HepG2 (cell line): ENCODE results near the gene ADGRG1. TPM values are rescaled to one million over a fixed set of nuclear protein-coding genes. Genes with fewer than 3 reads are reported as not detected.

Experiments used
- ATAC-seq: fragments of 200-7000 bp; cut with Tn5 transposase; 3 replicates; pipeline ENCODE4 v1.9.1; 2020; ENCODE audit warnings: mild to moderate bottlenecking, moderate library complexity
- BruUV-seq: library from RNA; stranded (reverse); fragments of 400-500 nt; replicated peaks from 2 replicates; lab custom pipeline; 2021; lab: Mats Ljungman, UMichigan
- CTCF ChIA-PET: fragments of 300-600 bp; formaldehyde crosslinking; extraction: SDS; loops from one replicate; lab custom pipeline; 2021; ENCODE audit warnings: low total read pairs, inconsistent platforms, low intra/inter-chr PET ratio; lab: Yijun Ruan, JAX
- POLR2A ChIA-PET: fragments of 350-600 bp; sonication (Branson Sonifier 250); formaldehyde crosslinking; loops from one replicate; lab custom pipeline; 2020; ENCODE audit warnings: antibody characterized with exemption, inconsistent platforms; lab: Yijun Ruan, JAX
- DNase-seq: peaks from one replicate; pipeline ENCODE4 v3.0.0-alpha.2; 2015; ENCODE audit warnings: low spot score
- FAIRE-seq: peaks from 3 replicates; lab custom pipeline; 2011; peaks lifted over from hg19 to GRCh38; lab: Jason Lieb, UNC
- H2AFZ ChIP-seq: one replicate; pipeline ENCODE4 v1.6.1; 2011; ENCODE audit warnings: low read length, inconsistent platforms
- H3K27ac ChIP-seq: fragments of 300-600 bp; 3 replicates; pipeline ENCODE4 v1.8.0; 2011; ENCODE audit warnings: mixed run types, mild to moderate bottlenecking, mixed read lengths, low read length, inconsistent platforms; ENCODE audit not compliant: insufficient read depth; ENCODE audit errors: extremely low read length
- H3K27me3 ChIP-seq, 2 experiments: fragments of 200-600 bp in 1 of 2; 2 replicates in 1 of 2; 3 replicates in 1 of 2; pipeline versions ENCODE4 v1.6.0 to v1.8.0; 2011; ENCODE audit warnings: low read length in 2 of 2, mild to moderate bottlenecking in 2 of 2, moderate library complexity in 2 of 2, inconsistent platforms in 1 of 2; ENCODE audit not compliant: insufficient read depth in 2 of 2, control insufficient read depth in 1 of 2
- H3K36me3 ChIP-seq, 2 experiments: fragments of 200-600 bp in 1 of 2; replicated peaks in 1 of 2; 2 replicates in 1 of 2; 3 replicates in 1 of 2; pipeline versions ENCODE4 v1.5.1 to v1.8.0; 2011; ENCODE audit warnings: low read length in 2 of 2, inconsistent platforms in 1 of 2; ENCODE audit not compliant: insufficient read depth in 2 of 2, control insufficient read depth in 1 of 2
- H3K4me1 ChIP-seq: 2 replicates; pipeline ENCODE4 v1.5.1; 2012; ENCODE audit warnings: low read length, inconsistent platforms; ENCODE audit not compliant: insufficient read depth
- H3K4me2 ChIP-seq: 2 replicates; pipeline ENCODE4 v1.6.0; 2011; ENCODE audit warnings: low read depth, low read length, inconsistent platforms
- H3K4me3 ChIP-seq, 3 experiments: fragments of 200-600 bp in 1 of 3; sonication (generic), shearing (Covaris generic) in 1 of 3; replicated peaks in 1 of 3; 2 replicates each; pipeline ENCODE4 v1.5.1; 2011 to 2016; ENCODE audit warnings: low read length in 3 of 3, inconsistent platforms in 2 of 3, low read depth in 2 of 3, mild to moderate bottlenecking in 2 of 3, control low read depth in 1 of 3, mixed read lengths in 1 of 3; ENCODE audit not compliant: insufficient read depth in 1 of 3
- H3K79me2 ChIP-seq: one replicate; pipeline ENCODE4 v1.6.1; 2011; ENCODE audit warnings: low read length, inconsistent platforms; ENCODE audit not compliant: insufficient read depth
- H3K9ac ChIP-seq: 2 replicates; pipeline ENCODE4 v1.6.0; 2011; ENCODE audit warnings: mild to moderate bottlenecking, low read depth, low read length, inconsistent platforms; ENCODE audit not compliant: insufficient read depth
- H3K9me3 ChIP-seq: 2 replicates; pipeline ENCODE4 v1.5.1; 2012; ENCODE audit warnings: mild to moderate bottlenecking, low read length
- H4K20me1 ChIP-seq: 2 replicates; pipeline ENCODE4 v1.6.0; 2011; ENCODE audit warnings: inconsistent platforms, mild to moderate bottlenecking, low read length, moderate library complexity; ENCODE audit not compliant: insufficient read depth
- JUNB ChIP-seq: sonication (generic); formaldehyde crosslinking; IDR thresholded peaks from 2 replicates; pipeline ENCODE4 v1.8.0; 2022; ENCODE audit warnings: missing genetic modification reagents, mild to moderate bottlenecking, borderline replicate concordance
- NFIC ChIP-seq: IDR thresholded peaks from 2 replicates; pipeline ENCODE4 v1.6.1; 2012; ENCODE audit warnings: mild to moderate bottlenecking, low read length, inconsistent platforms
- PCBP1 ChIP-seq: fragments of 200-400 bp; formaldehyde crosslinking; IDR thresholded peaks from 2 replicates; pipeline ENCODE4 v1.6.1; 2017; ENCODE audit warnings: mild to moderate bottlenecking, low read depth, low read length, borderline replicate concordance
- REPIN1 ChIP-seq: sonication (generic); formaldehyde crosslinking; IDR thresholded peaks from 2 replicates; pipeline ENCODE4 v1.8.0; 2022; ENCODE audit warnings: missing genetic modification reagents, low read depth, mild to moderate bottlenecking, borderline replicate concordance
- SMYD3 ChIP-seq: sonication (generic); formaldehyde crosslinking; IDR thresholded peaks from 2 replicates; pipeline ENCODE4 v1.8.1; 2023; ENCODE audit warnings: mild to moderate bottlenecking, missing genetic modification reagents
- ZBTB43 ChIP-seq: sonication (generic); formaldehyde crosslinking; conservative IDR thresholded peaks from 2 replicates; pipeline ENCODE4 v1.4.0; 2020; ENCODE audit warnings: missing genetic modification reagents
- ZBTB7A ChIP-seq: sonication (generic); formaldehyde crosslinking; IDR thresholded peaks from 2 replicates; pipeline ENCODE4 v1.8.0; 2022; ENCODE audit warnings: mild to moderate bottlenecking, missing genetic modification reagents
- ZBTB8A ChIP-seq: sonication (generic); formaldehyde crosslinking; IDR thresholded peaks from 2 replicates; pipeline ENCODE4 v1.4.0; 2020; ENCODE audit warnings: mild to moderate bottlenecking, low read depth, missing genetic modification reagents, borderline replicate concordance
- ZNF207 ChIP-seq: fragments of 450-650 bp; IDR thresholded peaks from 2 replicates; pipeline ENCODE4 v1.6.1; 2016; ENCODE audit warnings: antibody characterized with exemption, borderline replicate concordance
- ZNF280D ChIP-seq: sonication (generic); formaldehyde crosslinking; IDR thresholded peaks from 2 replicates; pipeline ENCODE4 v1.5.1; 2020; ENCODE audit warnings: mild to moderate bottlenecking, missing genetic modification reagents
- ZNF761 ChIP-seq: sonication (generic); formaldehyde crosslinking; conservative IDR thresholded peaks from 2 replicates; pipeline ENCODE4 v1.4.0; 2020; ENCODE audit warnings: mild to moderate bottlenecking, missing genetic modification reagents
- WGBS: methylation state at CpG from one replicate; pipeline ENCODE4 v1.1.6; 2017; ENCODE audit warnings: low lambda C conversion rate; 5-methylcytosine and 5-hydroxymethylcytosine counted together
- in situ Hi-C: cut with HindIII; loops from 2 replicates; pipeline ENCODE4 v1.10.0; 2017; ENCODE audit warnings: low pct_unique_long_range_greater_than_20kb; ENCODE audit not compliant: extremely low pct_ligation_motif_present
- intact Hi-C: fragments of 100-400 bp; cut with micrococcal nuclease; formaldehyde crosslinking; loops from one replicate; pipeline ENCODE4 v1.10.0; 2022; ENCODE audit not compliant: unreplicated experiment
- polyA plus RNA-seq, 8 experiments: library from polyadenylated mRNA; depleted of rRNA in 3 of 8; stranded (reverse) in 7 of 8; unstranded in 1 of 8; fragments of >200 nt; fragmentation: Illumina TruSeq in 4 of 8; extraction: Trizol in 4 of 8; gene quantifications; 2 replicates each; pipeline versions ENCODE4 v1.2.1 to v1.2.3, GENCODE V29; 2011 to 2016; ENCODE audit warnings: low read depth in 4 of 8, missing spikeins in 1 of 8, mixed read lengths in 1 of 8; ENCODE audit not compliant: insufficient read depth in 1 of 8
- total RNA-seq, 5 experiments: library from RNA; depleted of rRNA; stranded (reverse); fragments of >200 nt; fragmentation: Illumina TruSeq; extraction: Trizol; gene quantifications; 2 replicates each; pipeline ENCODE4 v1.2.3, GENCODE V29; 2016; ENCODE audit warnings: low read depth in 1 of 5

Gene ADGRG1
- total and polyA plus RNA-seq, 2 of the 13 experiments (the other 11 are each of a cell fraction or from before 2014, with no cell fraction given), result 2.7 to 5.9 TPM

GRCh38 chr16:57643910-57644309, 15.5 kb downstream of the ADGRG1 start:
- H3K27ac ChIP-seq, result no peak overlapping the region
- CTCF ChIA-PET, result interaction anchor here (12.3 kb wide), 1 partner anchor 49 kb away, joined by 571 read pairs; no protein-coding TSS in a partner anchor

GRCh38 chr16:57644383-57645014, 16.1 kb downstream of the ADGRG1 start:
- Histone ChIP-seq H3K27ac (no peak overlapping the region), H3K4me3 (no peak overlapping the region), H2AFZ (no peak overlapping the region), H3K4me2 (no peak overlapping the region), H3K4me1 (peaks cover 53% of the 10 kb centered on the region), H3K36me3 (no peaks in the 10 kb centered on the region), H3K79me2 (no peaks in the 10 kb centered on the region), H3K27me3 (no peaks in the 10 kb centered on the region), H4K20me1 (no peaks in the 10 kb centered on the region), H3K9ac (no peak overlapping the region), H3K9me3 (no peaks in the 10 kb centered on the region)
- in situ Hi-C loops (loop anchor here (5.0 kb wide), 1 partner anchor 42 kb away; no protein-coding TSS in a partner anchor), intact Hi-C loops (no loop called here)
- BruUV-seq, result no TSS peak
- DNase-seq (no peak), ATAC-seq (no peak), FAIRE-seq (peak; percentile 56)
- POLR2A ChIA-PET, result interaction anchor here (1.5 to 3.3 kb wide), 3 partner anchors 9 to 37 kb away, joined by 6 to 22 read pairs (median 8); no protein-coding TSS in a partner anchor
- CTCF ChIA-PET, result interaction anchor here (12.3 kb wide), 1 partner anchor 49 kb away, joined by 571 read pairs; no protein-coding TSS in a partner anchor
- 94% methylated on average over 11 of the region's 11 CpGs for WGBS
- TF ChIP-seq REPIN1 (CRISPR knock-in tag) (no peak), SMYD3 (CRISPR knock-in tag) (no peak), ZNF207 (0 out of 2 replicates have a peak, but pooled peaks have one; percentile 20), ZBTB7A (0 out of 2 replicates have a peak, but pooled peaks have one; percentile 25), NFIC (no peak), ZBTB8A (CRISPR knock-in tag) (no peak), ZNF761 (CRISPR knock-in tag) (no peak), ZNF280D (no peak)

More at GRCh38 chr16:57643910-57644309, 15.5 kb downstream of the ADGRG1 start:
- no peaks in the 10 kb centered on the region for H3K36me3 ChIP-seq
- no peak overlapping the region for H3K4me2 ChIP-seq
- intact Hi-C loops, result no loop called here
- POLR2A ChIA-PET, result interaction anchor here (1.5 kb wide), 1 partner anchor 9 kb away, joined by 6 read pairs; no protein-coding TSS in a partner anchor
- in situ Hi-C loops, result no loop called here
- DNase-seq, result no peak
- ATAC-seq, result no peak
- no peak for TF ChIP-seq PCBP1
- TF ChIP-seq JUNB, result no peak
- 0 out of 2 replicates have a peak, but pooled peaks have one; percentile 17 for TF ChIP-seq ZBTB43 (CRISPR knock-in tag)
- H3K4me1 ChIP-seq, result peaks cover 55% of the 10 kb centered on the region
- no TSS peak for BruUV-seq
- H3K4me3 ChIP-seq, result no peak overlapping the region
- H3K27me3 ChIP-seq, result no peaks in the 10 kb centered on the region
- H3K79me2 ChIP-seq, result no peaks in the 10 kb centered on the region
- WGBS, result 75% methylated on average over 9 of the region's 9 CpGs
- peak; percentile 23 for FAIRE-seq
- H3K9ac ChIP-seq, result no peak overlapping the region
- H2AFZ ChIP-seq, result no peak overlapping the region
- H3K9me3 ChIP-seq, result no peaks in the 10 kb centered on the region
- H4K20me1 ChIP-seq, result no peaks in the 10 kb centered on the region
